GM18508 (cell line): Measurements from ENCODE around the gene PCDHB13.
"Not testable (repeated sequence)": the region's sequence is repeated elsewhere in the genome, so short reads cannot be mapped to it uniquely, and the experiment has no call there.

ENCODE experiments used
- ATAC-seq: cut with Tn5 transposase; IDR thresholded peaks from one replicate; pipeline ENCODE4 v1.9.1; 2021; ENCODE audit warnings: moderate number of reproducible peaks; ENCODE audit not compliant: insufficient read depth, unreplicated experiment

The PCDHB13 gene

DNA sequence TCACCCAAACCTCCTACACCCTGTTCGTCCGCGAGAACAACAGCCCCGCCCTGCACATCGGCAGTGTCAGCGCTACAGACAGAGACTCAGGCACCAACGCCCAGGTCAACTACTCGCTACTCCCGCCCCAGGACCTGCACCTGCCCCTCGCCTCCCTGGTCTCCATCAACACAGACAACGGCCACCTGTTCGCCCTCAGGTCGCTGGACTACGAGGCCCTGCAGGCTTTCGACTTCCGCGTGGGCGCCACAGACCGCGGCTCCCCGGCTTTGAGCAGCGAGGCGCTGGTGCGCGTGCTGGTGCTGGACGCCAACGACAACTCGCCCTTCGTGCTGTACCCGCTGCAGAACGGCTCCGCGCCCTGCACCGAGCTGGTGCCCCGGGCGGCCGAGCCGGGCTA lies 12.6 kb upstream of the PCDHB13 start:
- ATAC-seq, result not testable (repeated sequence)

DNA sequence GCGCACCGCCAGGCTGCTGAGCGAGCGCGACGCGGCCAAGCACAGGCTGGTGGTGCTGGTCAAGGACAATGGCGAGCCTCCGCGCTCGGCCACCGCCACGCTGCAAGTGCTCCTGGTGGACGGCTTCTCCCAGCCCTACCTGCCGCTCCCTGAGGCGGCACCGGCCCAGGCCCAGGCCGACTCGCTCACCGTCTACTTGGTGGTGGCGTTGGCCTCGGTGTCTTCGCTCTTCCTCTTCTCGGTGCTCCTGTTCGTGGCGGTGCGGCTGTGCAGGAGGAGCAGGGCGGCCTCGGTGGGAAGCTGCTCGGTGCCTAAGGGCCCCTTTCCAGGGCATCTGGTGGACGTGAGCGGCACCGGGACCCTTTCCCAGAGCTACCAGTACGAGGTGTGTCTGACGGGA lies 12.1 kb upstream of the PCDHB13 start:
- not testable (repeated sequence) for ATAC-seq

DNA sequence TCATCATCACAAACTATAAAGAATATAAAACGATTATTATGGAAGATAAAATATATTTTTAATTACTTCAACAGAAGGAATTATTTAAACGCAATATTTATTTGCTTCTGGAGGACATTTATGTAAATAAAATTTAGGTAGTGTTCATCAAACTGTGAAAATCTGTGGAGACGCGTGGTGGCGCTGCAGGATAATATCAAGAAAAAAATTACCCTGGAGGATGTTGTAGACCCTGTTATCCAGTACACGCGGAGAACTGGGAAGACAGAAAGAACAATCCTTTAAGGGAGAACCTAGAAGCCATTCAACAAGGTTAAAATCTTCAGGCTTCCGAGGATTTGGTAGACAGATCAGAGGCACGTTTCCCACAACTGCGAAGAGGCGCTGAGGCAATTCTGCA lies 5.2 kb upstream of the PCDHB13 start, which contains the start of gene PCDHB12:
Gene PCDHB12 (plus strand): TSS at position 242 of the 400 bp plus-strand sequence. CDS start 189 bp downstream, outside the sequence.
- ATAC-seq, result no peak

DNA sequence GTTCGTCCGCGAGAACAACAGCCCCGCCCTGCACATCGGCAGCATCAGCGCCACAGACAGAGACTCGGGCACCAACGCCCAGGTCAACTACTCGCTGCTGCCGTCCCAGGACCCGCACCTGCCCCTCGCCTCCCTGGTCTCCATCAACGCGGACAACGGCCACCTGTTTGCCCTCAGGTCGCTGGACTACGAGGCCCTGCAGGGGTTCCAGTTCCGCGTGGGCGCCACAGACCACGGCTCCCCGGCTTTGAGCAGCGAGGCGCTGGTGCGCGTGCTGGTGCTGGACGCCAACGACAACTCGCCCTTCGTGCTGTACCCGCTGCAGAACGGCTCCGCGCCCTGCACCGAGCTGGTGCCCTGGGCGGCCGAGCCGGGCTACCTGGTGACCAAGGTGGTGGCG lies 3.4 kb upstream of the PCDHB13 start:
- ATAC-seq, result not testable (repeated sequence)

DNA sequence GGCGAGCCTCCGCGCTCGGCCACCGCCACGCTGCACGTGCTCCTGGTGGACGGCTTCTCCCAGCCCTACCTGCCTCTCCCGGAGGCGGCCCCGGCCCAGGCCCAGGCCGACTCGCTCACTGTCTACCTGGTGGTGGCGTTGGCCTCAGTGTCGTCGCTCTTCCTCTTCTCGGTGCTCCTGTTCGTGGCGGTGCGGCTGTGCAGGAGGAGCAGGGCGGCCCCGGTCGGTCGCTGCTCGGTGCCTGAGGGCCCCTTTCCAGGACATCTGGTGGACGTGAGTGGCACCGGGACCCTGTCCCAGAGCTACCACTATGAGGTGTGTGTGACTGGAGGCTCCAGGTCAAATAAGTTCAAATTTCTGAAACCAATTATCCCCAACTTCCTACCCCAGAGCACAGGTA lies 2.9 kb upstream of the PCDHB13 start:
- ATAC-seq, result not testable (repeated sequence)

DNA sequence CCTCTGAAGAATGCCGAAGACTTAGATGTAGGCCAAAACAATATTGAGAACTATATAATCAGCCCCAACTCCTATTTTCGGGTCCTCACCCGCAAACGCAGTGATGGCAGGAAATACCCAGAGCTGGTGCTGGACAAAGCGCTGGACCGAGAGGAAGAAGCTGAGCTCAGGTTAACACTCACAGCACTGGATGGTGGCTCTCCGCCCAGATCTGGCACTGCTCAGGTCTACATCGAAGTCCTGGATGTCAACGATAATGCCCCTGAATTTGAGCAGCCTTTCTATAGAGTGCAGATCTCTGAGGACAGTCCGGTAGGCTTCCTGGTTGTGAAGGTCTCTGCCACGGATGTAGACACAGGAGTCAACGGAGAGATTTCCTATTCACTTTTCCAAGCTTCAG lies 864 bp downstream of the PCDHB13 start:
- not testable (repeated sequence) for ATAC-seq

DNA sequence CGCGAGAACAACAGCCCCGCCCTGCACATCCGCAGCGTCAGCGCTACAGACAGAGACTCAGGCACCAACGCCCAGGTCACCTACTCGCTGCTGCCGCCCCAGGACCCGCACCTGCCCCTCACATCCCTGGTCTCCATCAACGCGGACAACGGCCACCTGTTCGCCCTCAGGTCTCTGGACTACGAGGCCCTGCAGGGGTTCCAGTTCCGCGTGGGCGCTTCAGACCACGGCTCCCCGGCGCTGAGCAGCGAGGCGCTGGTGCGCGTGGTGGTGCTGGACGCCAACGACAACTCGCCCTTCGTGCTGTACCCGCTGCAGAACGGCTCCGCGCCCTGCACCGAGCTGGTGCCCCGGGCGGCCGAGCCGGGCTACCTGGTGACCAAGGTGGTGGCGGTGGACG lies 1.8 kb downstream of the PCDHB13 start:
- not testable (repeated sequence) for ATAC-seq

DNA sequence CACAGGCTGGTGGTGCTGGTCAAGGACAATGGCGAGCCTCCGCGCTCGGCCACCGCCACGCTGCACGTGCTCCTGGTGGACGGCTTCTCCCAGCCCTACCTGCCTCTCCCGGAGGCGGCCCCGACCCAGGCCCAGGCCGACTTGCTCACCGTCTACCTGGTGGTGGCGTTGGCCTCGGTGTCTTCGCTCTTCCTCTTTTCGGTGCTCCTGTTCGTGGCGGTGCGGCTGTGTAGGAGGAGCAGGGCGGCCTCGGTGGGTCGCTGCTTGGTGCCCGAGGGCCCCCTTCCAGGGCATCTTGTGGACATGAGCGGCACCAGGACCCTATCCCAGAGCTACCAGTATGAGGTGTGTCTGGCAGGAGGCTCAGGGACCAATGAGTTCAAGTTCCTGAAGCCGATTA lies 2.3 kb downstream of the PCDHB13 start:
- ATAC-seq, result not testable (repeated sequence)

DNA sequence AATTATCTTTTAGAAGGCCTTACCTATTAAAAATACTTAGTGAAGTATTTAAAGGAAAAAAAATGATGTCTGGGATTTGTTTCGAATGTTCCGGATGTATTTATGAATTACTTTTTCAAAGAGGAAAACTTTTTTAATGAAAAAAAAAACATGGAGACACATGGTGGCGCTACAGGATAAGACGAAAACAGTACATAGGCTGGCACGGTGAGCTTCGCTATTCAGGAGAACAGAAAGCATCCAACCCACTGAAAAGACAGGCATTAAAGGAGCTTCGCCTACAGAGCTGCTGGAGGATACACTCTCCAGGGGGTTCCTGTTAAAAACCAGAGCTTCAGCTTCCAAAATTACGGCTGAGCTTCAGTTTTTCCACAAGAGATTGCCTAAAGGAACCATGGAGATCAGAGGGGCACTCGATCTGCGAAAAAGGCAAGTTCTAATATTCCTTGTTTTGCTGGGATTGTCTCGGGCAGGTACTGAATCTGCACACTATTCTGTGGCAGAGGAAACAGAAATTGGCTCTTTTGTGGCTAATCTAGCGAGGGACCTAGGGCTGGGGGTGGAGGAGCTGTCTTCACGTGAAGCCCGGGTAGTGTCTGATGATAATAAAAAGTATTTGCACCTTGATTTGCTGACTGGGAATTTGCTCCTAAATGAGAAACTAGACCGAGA lies 9.5 kb downstream of the PCDHB13 start, which contains the start of gene PCDHB14:
Gene PCDHB14 (plus strand): TSS at position 232 of the 672 bp plus-strand sequence. CDS start 163 bp downstream, at position 395.
- no peak for ATAC-seq

DNA sequence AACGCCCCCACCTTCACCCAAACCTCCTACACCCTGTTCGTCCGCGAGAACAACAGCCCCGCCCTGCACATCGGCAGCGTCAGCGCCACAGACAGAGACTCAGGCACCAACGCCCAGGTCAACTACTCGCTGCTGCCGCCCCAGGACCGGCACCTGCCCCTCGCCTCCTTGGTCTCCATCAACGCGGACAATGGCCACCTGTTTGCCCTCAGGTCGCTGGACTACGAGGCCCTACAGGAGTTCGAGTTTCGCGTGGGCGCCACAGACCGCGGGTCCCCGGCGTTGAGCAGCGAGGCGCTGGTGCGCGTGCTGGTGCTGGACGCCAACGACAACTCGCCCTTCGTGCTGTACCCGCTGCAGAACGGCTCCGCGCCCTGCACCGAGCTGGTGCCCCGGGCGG lies 11.1 kb downstream of the PCDHB13 start:
- not testable (repeated sequence) for ATAC-seq

DNA sequence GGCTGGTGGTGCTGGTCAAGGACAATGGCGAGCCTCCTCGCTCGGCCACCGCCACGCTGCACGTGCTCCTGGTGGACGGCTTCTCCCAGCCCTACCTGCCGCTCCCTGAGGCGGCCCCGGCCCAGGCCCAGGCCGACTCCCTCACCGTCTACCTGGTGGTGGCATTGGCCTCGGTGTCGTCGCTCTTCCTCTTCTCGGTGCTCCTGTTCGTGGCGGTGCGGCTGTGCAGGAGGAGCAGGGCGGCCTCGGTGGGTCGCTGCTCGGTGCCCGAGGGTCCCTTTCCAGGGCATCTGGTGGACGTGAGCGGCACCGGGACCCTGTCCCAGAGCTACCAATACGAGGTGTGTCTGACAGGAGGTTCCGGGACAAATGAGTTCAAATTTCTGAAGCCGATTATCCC lies 11.7 kb downstream of the PCDHB13 start:
- ATAC-seq, result not testable (repeated sequence)

DNA sequence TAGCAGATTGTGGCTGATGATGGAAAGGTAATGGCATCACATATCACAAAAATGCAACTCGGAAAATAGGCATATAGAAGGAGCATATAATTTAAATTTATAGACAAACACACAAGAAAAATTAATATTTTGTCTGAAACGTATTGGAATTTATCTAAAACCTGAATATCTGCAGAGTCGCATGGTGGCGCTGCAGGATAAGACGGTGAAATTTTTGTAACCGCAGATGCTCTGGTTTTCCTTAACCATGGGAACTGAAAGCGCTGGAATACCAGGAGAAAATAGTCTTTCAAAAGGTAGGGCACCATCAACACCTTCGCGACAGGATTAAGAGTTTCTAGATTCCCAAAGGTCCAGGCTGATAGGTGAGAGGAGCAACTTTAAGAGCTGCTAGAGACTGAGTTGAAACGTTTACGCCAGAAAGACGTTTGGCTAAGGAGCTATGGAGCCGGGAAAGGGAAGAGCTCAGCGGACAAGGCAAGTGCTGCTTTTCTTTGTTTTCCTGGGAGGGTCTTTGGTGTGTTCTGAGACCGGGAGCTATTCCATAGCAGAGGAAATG lies 20.5 kb downstream of the PCDHB13 start:
- ATAC-seq, result no peak

DNA sequence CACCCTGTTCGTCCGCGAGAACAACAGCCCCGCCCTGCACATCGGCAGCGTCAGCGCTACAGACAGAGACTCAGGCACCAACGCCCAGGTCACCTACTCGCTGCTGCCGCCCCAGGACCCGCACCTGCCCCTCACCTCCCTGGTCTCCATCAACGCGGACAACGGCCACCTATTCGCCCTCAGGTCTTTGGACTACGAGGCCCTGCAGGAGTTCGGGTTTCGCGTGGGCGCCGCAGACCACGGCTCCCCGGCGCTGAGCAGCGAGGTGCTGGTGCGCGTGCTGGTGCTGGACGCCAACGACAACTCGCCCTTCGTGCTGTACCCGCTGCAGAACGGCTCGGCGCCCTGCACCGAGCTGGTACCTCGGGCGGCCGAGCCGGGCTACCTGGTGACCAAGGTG lies 22.2 kb downstream of the PCDHB13 start:
- ATAC-seq, result not testable (repeated sequence)

DNA sequence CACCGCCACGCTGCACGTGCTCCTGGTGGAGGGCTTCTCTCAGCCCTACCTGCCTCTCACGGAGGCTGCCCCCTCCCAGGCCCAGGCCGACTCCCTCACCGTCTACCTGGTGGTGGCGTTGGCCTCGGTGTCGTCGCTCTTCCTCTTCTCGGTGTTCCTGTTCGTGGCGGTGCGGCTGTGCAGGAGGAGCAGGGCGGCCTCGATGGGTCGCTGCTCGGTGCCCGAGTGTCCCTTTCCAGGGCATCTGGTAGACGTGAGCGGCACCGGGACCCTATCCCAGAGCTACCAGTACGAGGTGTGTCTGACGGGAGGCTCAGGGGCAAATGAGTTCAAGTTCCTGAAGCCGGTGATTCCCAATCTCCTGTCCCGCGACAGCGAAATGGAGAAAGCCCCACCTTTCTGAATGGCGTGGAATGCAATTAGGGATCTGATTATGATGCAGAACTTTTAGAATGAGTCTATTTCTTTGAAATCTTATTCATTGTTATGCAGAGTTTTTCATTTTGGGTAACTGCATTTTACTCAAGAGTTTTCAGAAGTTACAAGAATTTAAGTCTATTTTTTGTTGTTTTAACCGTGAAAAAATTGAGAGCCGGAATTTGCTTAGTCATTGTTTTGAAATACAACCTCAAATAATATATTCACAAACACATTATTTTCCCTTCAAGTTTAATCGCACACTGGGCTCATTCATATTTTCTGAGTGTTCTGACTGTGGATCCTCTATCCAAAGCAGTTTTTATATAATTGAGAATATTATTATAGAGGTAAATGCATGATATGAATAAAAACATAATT lies 23.0 kb downstream of the PCDHB13 start:
- no peak for ATAC-seq

DNA sequence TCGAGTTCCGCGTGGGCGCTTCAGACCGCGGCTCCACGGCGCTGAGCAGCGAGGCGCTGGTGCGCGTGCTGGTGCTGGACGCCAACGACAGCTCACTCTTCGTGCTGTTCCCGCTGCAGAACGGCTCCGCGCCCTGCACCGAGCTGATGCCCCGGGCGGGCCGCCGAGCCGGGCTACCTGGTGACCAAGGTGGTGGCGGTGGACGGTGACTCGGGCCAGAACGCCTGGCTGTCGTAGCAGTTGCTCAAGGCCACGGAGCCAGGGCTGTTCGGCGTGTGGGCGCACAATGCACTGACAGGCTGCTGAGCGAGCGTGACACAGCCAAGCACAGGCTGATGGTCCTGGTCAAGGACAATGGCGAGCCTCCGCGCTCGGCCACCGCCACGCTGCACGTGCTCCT lies 27.8 kb downstream of the PCDHB13 start:
- no peak for ATAC-seq

DNA sequence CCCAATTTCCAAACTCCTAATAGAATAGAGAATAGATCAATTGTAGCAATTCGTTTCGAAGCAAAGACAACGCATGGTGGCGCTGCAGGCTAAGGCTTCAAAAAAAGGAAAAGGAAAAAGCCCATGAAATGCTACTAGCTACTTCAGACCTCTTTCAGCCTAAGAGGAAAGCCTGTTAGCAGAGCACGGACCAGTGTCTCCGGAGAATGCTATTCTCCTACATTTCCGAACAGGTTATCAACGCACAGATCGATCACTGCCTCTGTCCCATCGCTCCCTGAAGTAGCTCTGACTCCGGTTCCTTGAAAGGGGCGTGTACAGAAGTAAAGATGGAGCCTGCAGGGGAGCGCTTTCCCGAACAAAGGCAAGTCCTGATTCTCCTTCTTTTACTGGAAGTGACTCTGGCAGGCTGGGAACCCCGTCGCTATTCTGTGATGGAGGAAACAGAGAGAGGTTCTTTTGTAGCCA lies 31.6 kb downstream of the PCDHB13 start, which contains the start of gene PCDHB15:
Gene PCDHB15 (plus strand): TSS at position 146 of the 468 bp plus-strand sequence. CDS start 184 bp downstream, at position 330.
- ATAC-seq, result no peak

DNA sequence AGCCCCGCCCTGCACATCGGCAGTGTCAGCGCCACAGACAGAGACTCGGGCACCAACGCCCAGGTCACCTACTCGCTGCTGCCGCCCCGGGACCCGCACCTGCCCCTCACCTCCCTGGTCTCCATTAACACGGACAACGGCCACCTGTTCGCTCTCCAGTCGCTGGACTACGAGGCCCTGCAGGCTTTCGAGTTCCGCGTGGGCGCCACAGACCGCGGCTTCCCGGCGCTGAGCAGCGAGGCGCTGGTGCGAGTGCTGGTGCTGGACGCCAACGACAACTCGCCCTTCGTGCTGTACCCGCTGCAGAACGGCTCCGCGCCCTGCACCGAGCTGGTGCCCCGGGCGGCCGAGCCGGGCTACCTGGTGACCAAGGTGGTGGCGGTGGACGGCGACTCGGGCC lies 33.3 kb downstream of the PCDHB13 start:
- not testable (repeated sequence) for ATAC-seq

DNA sequence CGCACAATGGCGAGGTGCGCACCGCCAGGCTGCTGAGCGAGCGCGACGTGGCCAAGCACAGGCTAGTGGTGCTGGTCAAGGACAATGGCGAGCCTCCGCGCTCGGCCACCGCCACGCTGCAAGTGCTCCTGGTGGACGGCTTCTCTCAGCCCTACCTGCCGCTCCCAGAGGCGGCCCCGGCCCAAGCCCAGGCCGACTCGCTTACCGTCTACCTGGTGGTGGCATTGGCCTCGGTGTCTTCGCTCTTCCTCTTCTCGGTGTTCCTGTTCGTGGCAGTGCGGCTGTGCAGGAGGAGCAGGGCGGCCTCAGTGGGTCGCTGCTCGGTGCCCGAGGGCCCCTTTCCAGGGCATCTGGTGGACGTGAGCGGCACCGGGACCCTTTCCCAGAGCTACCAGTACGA lies 33.7 kb downstream of the PCDHB13 start:
- ATAC-seq, result not testable (repeated sequence)

DNA sequence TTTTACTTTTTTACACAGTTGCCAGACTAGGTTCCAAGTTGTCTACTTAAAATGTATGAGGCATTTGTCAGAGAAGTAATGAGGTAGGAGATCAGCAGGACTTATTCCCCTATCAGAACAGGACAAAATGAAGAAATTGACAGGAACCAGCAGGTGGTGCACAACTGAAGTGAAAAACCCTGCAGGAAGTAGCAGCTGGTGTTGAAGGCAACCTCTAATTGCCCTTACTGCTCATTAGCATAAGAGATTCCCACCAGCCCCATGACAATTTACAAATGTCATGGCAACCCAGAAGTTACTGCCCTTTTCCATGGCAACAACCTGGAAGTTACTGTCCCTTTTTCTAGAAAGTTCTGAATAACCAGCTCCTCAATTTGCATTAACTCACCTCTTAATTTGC lies 36.9 kb downstream of the PCDHB13 start:
- no peak for ATAC-seq

DNA sequence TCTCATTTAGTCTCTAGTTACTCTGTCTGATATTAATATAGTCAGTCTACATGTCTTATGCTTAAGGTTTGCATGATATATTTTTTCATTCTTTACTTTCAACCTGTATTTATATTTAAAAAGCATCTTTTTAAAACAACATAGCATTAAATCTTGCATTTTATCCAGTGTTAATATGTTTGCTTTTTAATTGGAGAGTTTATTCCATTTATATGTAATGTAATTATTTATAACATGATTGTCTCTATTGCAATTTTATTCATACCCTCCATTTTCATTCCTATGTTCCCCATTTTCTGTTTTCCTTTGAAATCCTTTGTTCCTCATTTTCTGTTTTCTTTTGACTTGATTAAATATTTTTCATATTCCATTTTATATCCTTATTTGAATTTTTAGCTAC lies 44.7 kb downstream of the PCDHB13 start:
- no peak for ATAC-seq

DNA sequence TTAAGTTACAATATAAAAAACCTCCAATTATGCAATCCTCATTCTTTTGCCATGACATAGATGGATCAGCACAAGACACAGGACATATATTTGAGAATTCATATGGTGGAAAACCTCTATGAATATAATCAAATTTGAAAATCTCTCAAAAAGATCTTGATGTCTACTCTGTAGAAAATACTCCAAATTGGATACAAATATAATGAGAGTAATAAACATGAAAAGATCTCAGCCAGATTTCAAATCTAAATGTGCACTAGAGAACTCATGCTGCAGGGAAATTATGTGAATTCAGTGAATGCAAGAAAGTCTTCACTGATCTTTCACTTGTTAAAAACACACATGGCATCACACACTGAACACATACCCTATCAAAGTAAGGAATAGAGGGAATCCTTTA lies 45.2 kb downstream of the PCDHB13 start:
- no peak for ATAC-seq
